OCI-LY3 (cell line): ENCODE measurements around the gene GATAD1.

Experiments
- H2AFZ ChIP-seq: fragments of 200-600, 300-600 bp; shearing (Covaris generic); 2 replicates; pipeline ENCODE4 v1.6.0; 2014; ENCODE audit warnings: antibody characterized with exemption, low read depth, low read length
- H3K27ac ChIP-seq: fragments of 200-600, 300-600 bp; sonication (generic); 2 replicates; pipeline ENCODE4 v1.5.1; 2014; ENCODE audit warnings: mild to moderate bottlenecking, low read length, moderate library complexity, mixed read lengths
- H3K27me3 ChIP-seq: fragments of 200-600, 300-600 bp; sonication (generic); 2 replicates; pipeline ENCODE4 v1.6.1; 2014; ENCODE audit warnings: low read depth, low read length, mixed read lengths
- H3K36me3 ChIP-seq: fragments of 200-600, 300-600 bp; sonication (generic); replicated peaks from 2 replicates; pipeline ENCODE3; 2014; ENCODE audit warnings: low read depth, low read length, mixed read lengths
- H3K4me1 ChIP-seq: fragments of 300-600, 200-600 bp; sonication (generic); 2 replicates; pipeline ENCODE4 v1.6.1; 2014; ENCODE audit warnings: low read length, mixed read lengths
- H3K4me2 ChIP-seq: fragments of 200-600, 300-600 bp; sonication (generic); 2 replicates; pipeline ENCODE4 v1.6.1; 2014; ENCODE audit warnings: low read length, mixed read lengths
- H3K4me3 ChIP-seq: fragments of 300-600, 200-600 bp; sonication (generic); 2 replicates; pipeline ENCODE4 v1.5.1; 2014; ENCODE audit warnings: antibody characterized with exemption, mild to moderate bottlenecking, low read length, moderate library complexity
- H3K79me2 ChIP-seq: fragments of 300-600, 200-600 bp; shearing (Covaris generic); 2 replicates; pipeline ENCODE4 v1.6.1; 2014; ENCODE audit warnings: mild to moderate bottlenecking, low read length, mixed read lengths
- H3K9ac ChIP-seq: fragments of 300-600, 200-600 bp; shearing (Covaris generic); 2 replicates; pipeline ENCODE4 v1.6.0; 2014; ENCODE audit warnings: mild to moderate bottlenecking, low read length, moderate library complexity
- H3K9me3 ChIP-seq: fragments of 200-600, 300-600 bp; shearing (Covaris generic); 2 replicates; pipeline ENCODE4 v1.6.1; 2014; ENCODE audit warnings: low read length, mixed read lengths; ENCODE audit not compliant: insufficient read depth
- H4K20me1 ChIP-seq: fragments of 200-600, 300-600 bp; sonication (generic); 2 replicates; pipeline ENCODE4 v1.6.1; 2016; ENCODE audit warnings: low read length, mixed read lengths; ENCODE audit not compliant: insufficient read depth
- CTCF ChIP-seq: fragments of 200-600, 300-600 bp; sonication (generic); IDR thresholded peaks from 2 replicates; pipeline ENCODE4 v1.5.1; 2014; ENCODE audit warnings: antibody characterized with exemption, low read length, low read depth
- EZH2phosphoT487 ChIP-seq: fragments of 200-600 bp; shearing (Covaris generic); IDR thresholded peaks from 2 replicates; pipeline ENCODE4 v1.6.1; 2018; ENCODE audit warnings: antibody characterized with exemption, mixed run types, low read depth

Gene GATAD1

DNA sequence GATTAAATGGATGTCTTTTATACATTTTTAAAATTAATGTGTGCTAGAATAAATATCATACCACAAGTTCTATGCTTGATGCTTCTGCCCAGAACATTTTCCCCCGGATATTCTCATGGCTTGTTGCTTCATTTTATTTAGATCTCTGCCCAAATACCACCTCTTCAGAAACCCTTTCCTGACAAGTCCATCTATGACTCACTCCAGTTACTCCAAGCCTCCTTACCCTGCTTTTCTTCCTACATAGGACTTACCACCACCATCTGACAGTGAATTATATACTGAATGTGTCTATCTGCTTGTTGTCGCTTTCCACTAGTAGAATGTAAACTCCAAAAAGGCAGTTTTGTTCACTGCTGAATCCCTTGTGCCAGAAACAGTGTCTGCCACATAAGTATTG is 49.6 kb downstream of the GATAD1 start:
- no peak overlapping the region for H3K9ac ChIP-seq
- no peak overlapping the region for H2AFZ ChIP-seq
- no peaks in the 10 kb centered on the region for H3K79me2 ChIP-seq
- H3K9me3 ChIP-seq, result no peaks in the 10 kb centered on the region
- H3K4me1 ChIP-seq, result no peaks in the 10 kb centered on the region
- peaks cover 14% of the 10 kb centered on the region for H3K36me3 ChIP-seq
- no peaks in the 10 kb centered on the region for H3K27me3 ChIP-seq
- no peak overlapping the region for H3K4me3 ChIP-seq
- TF ChIP-seq CTCF (no peak), EZH2phosphoT487 (no peak)
- no peaks in the 10 kb centered on the region for H4K20me1 ChIP-seq
- H3K27ac ChIP-seq, result no peak overlapping the region
- H3K4me2 ChIP-seq, result no peak overlapping the region

- no peak overlapping the region for H2AFZ ChIP-seq
- peaks cover 17% of the 10 kb centered on the region for H3K36me3 ChIP-seq
- no peak overlapping the region for H3K4me2 ChIP-seq
- TF ChIP-seq EZH2phosphoT487 (no peak), CTCF (no peak)
- no peaks in the 10 kb centered on the region for H3K79me2 ChIP-seq
- no peak overlapping the region for H3K9ac ChIP-seq
- no peaks in the 10 kb centered on the region for H3K4me1 ChIP-seq
- no peak overlapping the region for H3K4me3 ChIP-seq
- no peaks in the 10 kb centered on the region for H3K9me3 ChIP-seq
- no peaks in the 10 kb centered on the region for H3K27me3 ChIP-seq
- H4K20me1 ChIP-seq, result no peaks in the 10 kb centered on the region
- H3K27ac ChIP-seq, result no peak overlapping the region
These were observed 51.3 kb downstream of the GATAD1 start for GRCh38 chr7:92498557-92498956.

GRCh38 chr7:92503767-92504166 is 56.5 kb downstream of the GATAD1 start:
- Histone ChIP-seq H4K20me1 (no peaks in the 10 kb centered on the region), H3K9me3 (no peaks in the 10 kb centered on the region), H2AFZ (no peak overlapping the region), H3K4me2 (no peak overlapping the region), H3K4me1 (no peaks in the 10 kb centered on the region), H3K4me3 (no peak overlapping the region), H3K27me3 (no peaks in the 10 kb centered on the region), H3K27ac (no peak overlapping the region), H3K36me3 (peaks cover 13% of the 10 kb centered on the region), H3K9ac (no peak overlapping the region), H3K79me2 (no peaks in the 10 kb centered on the region)
- TF ChIP-seq CTCF, result no peak
- TF ChIP-seq EZH2phosphoT487, result no peak

GRCh38 chr7:92504563-92504962 is 57.3 kb downstream of the GATAD1 start:
- H3K4me2 ChIP-seq, result no peak overlapping the region
- H3K9ac ChIP-seq, result no peak overlapping the region
- no peaks in the 10 kb centered on the region for H3K27me3 ChIP-seq
- no peaks in the 10 kb centered on the region for H3K9me3 ChIP-seq
- H3K79me2 ChIP-seq, result no peaks in the 10 kb centered on the region
- TF ChIP-seq EZH2phosphoT487, result no peak
- no peaks in the 10 kb centered on the region for H3K4me1 ChIP-seq
- H2AFZ ChIP-seq, result no peak overlapping the region
- no peaks in the 10 kb centered on the region for H4K20me1 ChIP-seq
- peaks cover 11% of the 10 kb centered on the region for H3K36me3 ChIP-seq
- no peak overlapping the region for H3K27ac ChIP-seq
- no peak overlapping the region for H3K4me3 ChIP-seq

DNA sequence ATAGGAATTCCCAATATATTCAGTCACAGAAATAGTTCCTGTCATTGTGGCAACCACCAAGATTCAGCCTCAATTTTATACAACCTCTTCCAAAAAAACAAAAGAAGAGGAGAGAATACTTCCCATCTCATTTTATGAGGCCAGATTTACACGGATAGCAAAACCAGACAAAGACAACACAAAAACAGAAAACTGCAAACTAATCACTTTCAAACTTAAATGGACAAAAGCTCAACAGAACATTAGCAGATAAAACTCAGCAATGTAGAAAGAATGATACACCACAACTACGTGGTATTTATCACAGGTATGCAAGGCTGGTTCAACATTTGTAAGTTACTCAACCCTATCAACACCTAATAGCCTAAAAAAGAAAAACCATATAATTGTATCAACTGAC is 59.1 kb downstream of the GATAD1 start:
- peaks cover 5% of the 10 kb centered on the region for H3K36me3 ChIP-seq
- TF ChIP-seq EZH2phosphoT487 (no peak), CTCF (no peak)
- H2AFZ ChIP-seq, result no peak overlapping the region
- H3K4me1 ChIP-seq, result no peaks in the 10 kb centered on the region
- H3K9me3 ChIP-seq, result no peaks in the 10 kb centered on the region
- H3K9ac ChIP-seq, result no peak overlapping the region
- H3K79me2 ChIP-seq, result no peaks in the 10 kb centered on the region
- H3K27me3 ChIP-seq, result no peaks in the 10 kb centered on the region
- H3K4me3 ChIP-seq, result no peak overlapping the region
- H3K27ac ChIP-seq, result no peak overlapping the region
- H3K4me2 ChIP-seq, result no peak overlapping the region
- H4K20me1 ChIP-seq, result no peaks in the 10 kb centered on the region
